Keratinocyte (primary cell): Measurements from ENCODE around the gene CERKL.

ENCODE experiments used
- EZH2 ChIP-seq: IDR thresholded peaks from one replicate; pipeline ENCODE4 v1.6.1; 2012; ENCODE audit warnings: inconsistent platforms, mild to moderate bottlenecking, low read length, moderate library complexity
- TF ChIP-seq, protein P1 (sequence below), 3 experiments: IDR thresholded peaks in 1 of 3; conservative IDR thresholded peaks in 1 of 3; optimal IDR thresholded peaks in 1 of 3; 2 replicates in 2 of 3; 3 replicates in 1 of 3; pipeline versions ENCODE3 to v1.5.1; 2011; ENCODE audit warnings: low read length in 3 of 3, mild to moderate bottlenecking in 3 of 3, moderate library complexity in 2 of 3, control low read depth in 1 of 3, inconsistent platforms in 1 of 3; ENCODE audit not compliant: insufficient read depth in 2 of 3; ENCODE audit errors: extremely low read depth in 1 of 3

DNA sequence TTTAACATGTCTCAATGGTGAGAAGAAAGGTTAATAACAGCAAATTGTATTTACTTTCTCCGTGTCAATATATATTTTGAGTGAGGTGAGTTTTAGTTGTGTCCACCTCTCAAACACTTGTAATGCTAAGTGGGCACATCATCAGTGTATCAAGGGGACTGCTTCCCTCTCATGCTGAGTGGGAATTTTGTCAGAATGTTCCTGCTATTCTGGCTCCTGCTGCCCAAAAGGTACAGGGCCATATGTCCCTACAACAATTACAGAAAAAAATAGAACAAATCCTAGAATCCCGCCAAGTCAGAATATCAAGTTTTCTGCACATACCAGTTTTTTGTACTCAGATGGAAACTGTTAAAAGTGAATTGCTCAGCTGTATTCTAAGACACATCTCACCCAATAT is 5.4 kb upstream of the CERKL start:
- TF ChIP-seq, protein P1, sequence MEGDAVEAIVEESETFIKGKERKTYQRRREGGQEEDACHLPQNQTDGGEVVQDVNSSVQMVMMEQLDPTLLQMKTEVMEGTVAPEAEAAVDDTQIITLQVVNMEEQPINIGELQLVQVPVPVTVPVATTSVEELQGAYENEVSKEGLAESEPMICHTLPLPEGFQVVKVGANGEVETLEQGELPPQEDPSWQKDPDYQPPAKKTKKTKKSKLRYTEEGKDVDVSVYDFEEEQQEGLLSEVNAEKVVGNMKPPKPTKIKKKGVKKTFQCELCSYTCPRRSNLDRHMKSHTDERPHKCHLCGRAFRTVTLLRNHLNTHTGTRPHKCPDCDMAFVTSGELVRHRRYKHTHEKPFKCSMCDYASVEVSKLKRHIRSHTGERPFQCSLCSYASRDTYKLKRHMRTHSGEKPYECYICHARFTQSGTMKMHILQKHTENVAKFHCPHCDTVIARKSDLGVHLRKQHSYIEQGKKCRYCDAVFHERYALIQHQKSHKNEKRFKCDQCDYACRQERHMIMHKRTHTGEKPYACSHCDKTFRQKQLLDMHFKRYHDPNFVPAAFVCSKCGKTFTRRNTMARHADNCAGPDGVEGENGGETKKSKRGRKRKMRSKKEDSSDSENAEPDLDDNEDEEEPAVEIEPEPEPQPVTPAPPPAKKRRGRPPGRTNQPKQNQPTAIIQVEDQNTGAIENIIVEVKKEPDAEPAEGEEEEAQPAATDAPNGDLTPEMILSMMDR (optimal IDR thresholded peaks at IDR 0.05 in 1 of 3, IDR thresholded peaks at IDR 0.05 in 1 of 3, conservative IDR thresholded peaks at IDR 0.05 in 1 of 3; ENCODE audit: extremely low read depth in 1 of 3, insufficient read depth in 2 of 3, low read length in 3 of 3), result no peak
- TF ChIP-seq EZH2, result no peak
